Sigmoid colon (tissue), 7 donors: ENCODE measurements around the gene CCDC102B. TPM values are rescaled to one million over a fixed set of nuclear protein-coding genes. Genes with fewer than 3 reads are reported as not detected.

Experiments used
- DNase-seq: peaks from one replicate; pipeline ENCODE4 v3.0.0-alpha.2; 2019
- H3K27ac ChIP-seq, 4 donors: fragments of 200-600 bp; sonication (generic); one replicate each; pipeline ENCODE4 v1.5.1; 2016 to 2019; ENCODE audit warnings: mild to moderate bottlenecking in 1 of 4
- H3K27me3 ChIP-seq, 3 donors: fragments of 200-600 bp; sonication (generic); one replicate each; pipeline ENCODE4 v1.5.1; 2019; ENCODE audit warnings: mild to moderate bottlenecking in 1 of 3
- H3K36me3 ChIP-seq, 4 donors: fragments of 200-600 bp; sonication (generic); one replicate each; pipeline ENCODE4 v1.5.1; 2016 to 2019
- H3K4me1 ChIP-seq, 4 donors: fragments of 200-600 bp; sonication (generic); one replicate each; pipeline ENCODE4 v1.5.1; 2017 to 2019
- H3K4me3 ChIP-seq, 4 donors: fragments of 200-600 bp; sonication (generic); one replicate each; pipeline ENCODE4 v1.5.1; 2017 to 2019; ENCODE audit warnings: mild to moderate bottlenecking in 2 of 4, moderate library complexity in 1 of 4
- H3K9me3 ChIP-seq, 4 donors: fragments of 200-600 bp in 3 of 4; sonication (generic) in 3 of 4; one replicate each; pipeline versions ENCODE4 v1.5.1 to v1.6.1; 2013 to 2019
- EP300 ChIP-seq, 4 donors: sonication (generic); formaldehyde crosslinking; IDR thresholded peaks; one replicate each; pipeline ENCODE4 v1.6.1; 2017; ENCODE audit warnings: antibody characterized with exemption in 4 of 4
- POLR2A ChIP-seq, 2 donors: fragments of 450-650 bp; IDR thresholded peaks; one replicate each; pipeline ENCODE4 v1.6.1; 2016; ENCODE audit warnings: antibody characterized with exemption in 2 of 2, mild to moderate bottlenecking in 2 of 2, moderate library complexity in 2 of 2
- POLR2AphosphoS5 ChIP-seq, 4 donors: sonication (generic); formaldehyde crosslinking; IDR thresholded peaks; one replicate each; pipeline ENCODE4 v1.6.1; 2017; ENCODE audit warnings: antibody characterized with exemption in 4 of 4
- WGBS, 2 donors: extraction: QIAGEN DNeasy Blood & Tissue Kit; methylation state at CpG; one replicate each; pipeline ENCODE4 v1.1.7; 2013; 5-methylcytosine and 5-hydroxymethylcytosine counted together
- intact Hi-C: fragments of 100-400 bp; cut with DNase I; formaldehyde crosslinking; loops from one replicate; pipeline ENCODE4 v1.15.1; 2023
- polyA plus RNA-seq, 3 donors: library from polyadenylated mRNA; stranded (reverse); fragments of 200-250 nt; gene quantifications; one replicate each; pipeline ENCODE4 v1.2.3, GENCODE V29; 2013
- total RNA-seq, 4 donors: library from RNA; depleted of rRNA; stranded (reverse); fragments of >200 nt; gene quantifications; one replicate each; pipeline ENCODE4 v1.1.0, GENCODE V29; 2016
- TF ChIP-seq, protein P1 (sequence below), 4 experiments: fragments of 450-650 bp in 3 of 4; fragments of 200-600 bp in 1 of 4; IDR thresholded peaks; one replicate each; pipeline ENCODE4 v1.5.1; 2016 to 2019; ENCODE audit warnings: antibody characterized with exemption in 4 of 4, mild to moderate bottlenecking in 3 of 4, moderate library complexity in 2 of 4
- donor health status: healthy with polysubstance abuse.
- donor health status: Bipolar disorder and iron deficiency.
- donor health status: healthy.

The CCDC102B gene
- total and polyA plus RNA-seq, 7 donors, result 1.8 to 16.3 (median 6.7) TPM

DNA sequence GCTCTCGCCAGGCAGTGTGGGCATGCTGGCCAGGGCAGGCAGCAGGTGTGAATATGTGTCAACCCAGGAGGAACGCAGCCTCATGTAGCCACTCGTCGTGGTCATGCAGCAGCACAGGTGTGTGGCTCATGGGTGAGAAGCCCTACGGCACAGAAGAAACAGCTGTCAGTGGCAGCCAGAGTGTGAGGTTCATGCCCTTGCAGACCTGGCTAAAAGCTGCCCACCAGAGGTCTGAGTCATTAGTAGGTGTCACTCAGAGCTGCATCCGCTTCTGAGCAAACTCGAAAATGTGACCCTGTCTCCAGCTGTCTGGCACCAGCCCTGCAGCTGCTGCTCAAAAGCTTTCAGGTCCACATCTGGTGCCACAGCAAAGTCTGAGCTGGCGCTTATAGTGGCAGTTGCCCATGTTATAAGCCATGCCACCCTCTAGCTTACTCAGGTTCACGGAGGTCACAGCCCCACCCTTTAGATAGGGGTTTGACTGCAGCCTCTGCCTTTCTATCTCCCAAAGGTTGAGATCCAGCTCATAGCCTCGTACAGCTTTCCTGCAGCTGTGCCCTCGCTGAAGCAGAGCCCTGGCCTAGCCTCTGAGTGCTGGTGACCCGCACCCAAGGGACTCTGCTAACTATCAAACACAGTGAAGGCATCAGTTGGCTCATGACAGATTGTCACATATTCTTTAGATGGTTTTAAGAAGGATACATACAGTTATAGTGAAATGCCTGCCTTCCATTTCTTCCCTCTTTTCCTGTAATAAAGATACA lies 195.0 kb downstream of the CCDC102B start:
- Histone ChIP-seq H3K4me3 (no peak overlapping the region), H3K27ac (no peak overlapping the region), H3K27me3 (no peaks in the 10 kb centered on the region), H3K36me3 (no peaks in the 10 kb centered on the region), H3K4me1 (no peaks in the 10 kb centered on the region), H3K9me3 (no peaks in the 10 kb centered on the region)
- intact Hi-C loops, result no loop called here
- no peak for DNase-seq
- TF ChIP-seq, protein P1, sequence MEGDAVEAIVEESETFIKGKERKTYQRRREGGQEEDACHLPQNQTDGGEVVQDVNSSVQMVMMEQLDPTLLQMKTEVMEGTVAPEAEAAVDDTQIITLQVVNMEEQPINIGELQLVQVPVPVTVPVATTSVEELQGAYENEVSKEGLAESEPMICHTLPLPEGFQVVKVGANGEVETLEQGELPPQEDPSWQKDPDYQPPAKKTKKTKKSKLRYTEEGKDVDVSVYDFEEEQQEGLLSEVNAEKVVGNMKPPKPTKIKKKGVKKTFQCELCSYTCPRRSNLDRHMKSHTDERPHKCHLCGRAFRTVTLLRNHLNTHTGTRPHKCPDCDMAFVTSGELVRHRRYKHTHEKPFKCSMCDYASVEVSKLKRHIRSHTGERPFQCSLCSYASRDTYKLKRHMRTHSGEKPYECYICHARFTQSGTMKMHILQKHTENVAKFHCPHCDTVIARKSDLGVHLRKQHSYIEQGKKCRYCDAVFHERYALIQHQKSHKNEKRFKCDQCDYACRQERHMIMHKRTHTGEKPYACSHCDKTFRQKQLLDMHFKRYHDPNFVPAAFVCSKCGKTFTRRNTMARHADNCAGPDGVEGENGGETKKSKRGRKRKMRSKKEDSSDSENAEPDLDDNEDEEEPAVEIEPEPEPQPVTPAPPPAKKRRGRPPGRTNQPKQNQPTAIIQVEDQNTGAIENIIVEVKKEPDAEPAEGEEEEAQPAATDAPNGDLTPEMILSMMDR (IDR thresholded peaks at IDR 0.05), result no peak
- TF ChIP-seq EP300 (IDR thresholded peaks at IDR 0.05), result no peak
- no peak for TF ChIP-seq POLR2A (IDR thresholded peaks at IDR 0.05)
- no peak for TF ChIP-seq POLR2AphosphoS5 (IDR thresholded peaks at IDR 0.05)
- WGBS, 2 donors, result 73 to 81% methylated on average over 12 of the region's 12 CpGs

DNA sequence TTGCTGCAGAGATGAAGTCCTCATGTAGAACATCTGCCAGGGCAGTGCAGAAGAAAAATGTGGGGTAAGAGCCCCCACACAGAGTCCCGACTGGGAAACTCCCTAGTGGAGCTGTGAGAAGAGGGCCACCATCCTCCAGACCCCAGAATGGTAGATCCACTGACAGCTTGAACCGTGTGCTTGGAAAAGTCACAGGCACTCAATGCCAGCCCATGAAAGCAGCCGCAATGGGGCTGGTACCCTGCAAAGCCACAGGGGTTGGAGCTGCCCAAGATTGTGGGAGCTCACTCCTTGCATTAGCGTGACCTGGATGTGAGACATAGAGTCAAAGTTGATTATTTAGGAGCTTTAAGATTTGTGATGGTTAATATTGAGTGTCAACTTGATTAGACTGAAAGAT lies 197.8 kb downstream of the CCDC102B start:
- DNase-seq, result no peak
- H3K4me1 ChIP-seq, result no peaks in the 10 kb centered on the region
- no peak for TF ChIP-seq EP300 (IDR thresholded peaks at IDR 0.05)
- TF ChIP-seq, protein P1 (IDR thresholded peaks at IDR 0.05), result no peak
- TF ChIP-seq POLR2AphosphoS5 (IDR thresholded peaks at IDR 0.05), result no peak
- H3K36me3 ChIP-seq, result no peaks in the 10 kb centered on the region
- no peak overlapping the region for H3K4me3 ChIP-seq
- H3K9me3 ChIP-seq, result no peaks in the 10 kb centered on the region
- no peak overlapping the region for H3K27ac ChIP-seq
- H3K27me3 ChIP-seq, result no peaks in the 10 kb centered on the region
- 68 to 70% methylated on average over 4 of the region's 4 CpGs for WGBS, 2 donors
- intact Hi-C loops, result no loop called here

- intact Hi-C loops, result no loop called here
- H3K36me3 ChIP-seq, result no peaks in the 10 kb centered on the region
- 68 to 71% methylated on average over 3 of the region's 3 CpGs for WGBS, 2 donors
- H3K27ac ChIP-seq, result no peak overlapping the region
- H3K27me3 ChIP-seq, result no peaks in the 10 kb centered on the region
- no peak for DNase-seq
- H3K9me3 ChIP-seq, result no peaks in the 10 kb centered on the region
- no peak overlapping the region for H3K4me3 ChIP-seq
- no peaks in the 10 kb centered on the region for H3K4me1 ChIP-seq
- TF ChIP-seq EP300 (IDR thresholded peaks at IDR 0.05), result no peak
- TF ChIP-seq, protein P1 (IDR thresholded peaks at IDR 0.05), result no peak
- no peak for TF ChIP-seq POLR2A (IDR thresholded peaks at IDR 0.05)
- TF ChIP-seq POLR2AphosphoS5 (IDR thresholded peaks at IDR 0.05), result no peak
Measured at GRCh38 chr18:68997845-68998244, 200.0 kb downstream of the CCDC102B start.

DNA sequence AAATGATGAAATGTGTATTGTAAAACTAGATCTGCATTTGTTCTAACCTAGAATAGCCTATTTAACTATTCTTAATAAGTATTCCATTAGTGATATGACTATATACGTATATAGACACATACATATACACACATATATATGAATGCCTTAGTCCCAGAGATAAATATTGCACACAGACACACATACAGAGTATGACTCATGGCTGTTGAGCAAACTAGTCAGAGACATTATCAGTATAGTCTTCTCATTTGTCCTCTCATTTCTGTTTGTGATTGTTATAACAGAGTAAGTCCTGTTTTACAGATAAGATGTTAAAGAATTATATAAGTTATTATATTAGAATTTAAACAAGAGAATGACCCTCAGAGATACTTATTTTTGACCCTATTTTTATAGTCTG lies 202.5 kb downstream of the CCDC102B start:
- no peaks in the 10 kb centered on the region for H3K4me1 ChIP-seq
- 82% methylated on average over 1 of the region's 1 CpG for WGBS, 2 donors

More for the DNA sequence above, 202.5 kb downstream of the CCDC102B start:
- H3K4me3 ChIP-seq, result no peak overlapping the region
- intact Hi-C loops, result no loop called here
- DNase-seq, result no peak
- no peaks in the 10 kb centered on the region for H3K27me3 ChIP-seq
- H3K9me3 ChIP-seq, result no peaks in the 10 kb centered on the region
- TF ChIP-seq, protein P1 (IDR thresholded peaks at IDR 0.05), result no peak
- TF ChIP-seq POLR2AphosphoS5 (IDR thresholded peaks at IDR 0.05) (no peak), POLR2A (IDR thresholded peaks at IDR 0.05) (no peak), EP300 (IDR thresholded peaks at IDR 0.05) (no peak)
- H3K36me3 ChIP-seq, result no peaks in the 10 kb centered on the region
- H3K27ac ChIP-seq, result no peak overlapping the region
